HepG2 (cell line): ENCODE data around the gene ETV3L. TPM values are rescaled to one million over a fixed set of nuclear protein-coding genes. Genes with fewer than 3 reads are reported as not detected.

Source experiments
- ATAC-seq: fragments of 200-7000 bp; cut with Tn5 transposase; 3 replicates; pipeline ENCODE4 v1.9.1; 2020; ENCODE audit warnings: mild to moderate bottlenecking, moderate library complexity
- BruUV-seq: library from RNA; stranded (reverse); fragments of 400-500 nt; replicated peaks from 2 replicates; lab custom pipeline; 2021; lab: Mats Ljungman, UMichigan
- CTCF ChIA-PET: fragments of 300-600 bp; formaldehyde crosslinking; extraction: SDS; loops from one replicate; lab custom pipeline; 2021; ENCODE audit warnings: low total read pairs, inconsistent platforms, low intra/inter-chr PET ratio; lab: Yijun Ruan, JAX
- POLR2A ChIA-PET: fragments of 350-600 bp; sonication (Branson Sonifier 250); formaldehyde crosslinking; loops from one replicate; lab custom pipeline; 2020; ENCODE audit warnings: antibody characterized with exemption, inconsistent platforms; lab: Yijun Ruan, JAX
- DNase-seq: peaks from one replicate; pipeline ENCODE4 v3.0.0-alpha.2; 2015; ENCODE audit warnings: low spot score
- FAIRE-seq: peaks from 3 replicates; lab custom pipeline; 2011; peaks lifted over from hg19 to GRCh38; lab: Jason Lieb, UNC
- H2AFZ ChIP-seq: one replicate; pipeline ENCODE4 v1.6.1; 2011; ENCODE audit warnings: low read length, inconsistent platforms
- H3K27ac ChIP-seq: fragments of 300-600 bp; 3 replicates; pipeline ENCODE4 v1.8.0; 2011; ENCODE audit warnings: mixed run types, mild to moderate bottlenecking, mixed read lengths, low read length, inconsistent platforms; ENCODE audit not compliant: insufficient read depth; ENCODE audit errors: extremely low read length
- H3K27me3 ChIP-seq, 2 experiments: fragments of 200-600 bp in 1 of 2; 2 replicates in 1 of 2; 3 replicates in 1 of 2; pipeline versions ENCODE4 v1.6.0 to v1.8.0; 2011; ENCODE audit warnings: low read length in 2 of 2, mild to moderate bottlenecking in 2 of 2, moderate library complexity in 2 of 2, inconsistent platforms in 1 of 2; ENCODE audit not compliant: insufficient read depth in 2 of 2, control insufficient read depth in 1 of 2
- H3K36me3 ChIP-seq, 2 experiments: fragments of 200-600 bp in 1 of 2; replicated peaks in 1 of 2; 2 replicates in 1 of 2; 3 replicates in 1 of 2; pipeline versions ENCODE4 v1.5.1 to v1.8.0; 2011; ENCODE audit warnings: low read length in 2 of 2, inconsistent platforms in 1 of 2; ENCODE audit not compliant: insufficient read depth in 2 of 2, control insufficient read depth in 1 of 2
- H3K4me1 ChIP-seq: 2 replicates; pipeline ENCODE4 v1.5.1; 2012; ENCODE audit warnings: low read length, inconsistent platforms; ENCODE audit not compliant: insufficient read depth
- H3K4me2 ChIP-seq: 2 replicates; pipeline ENCODE4 v1.6.0; 2011; ENCODE audit warnings: low read depth, low read length, inconsistent platforms
- H3K4me3 ChIP-seq, 3 experiments: fragments of 200-600 bp in 1 of 3; sonication (generic), shearing (Covaris generic) in 1 of 3; replicated peaks in 1 of 3; 2 replicates each; pipeline ENCODE4 v1.5.1; 2011 to 2016; ENCODE audit warnings: low read length in 3 of 3, inconsistent platforms in 2 of 3, low read depth in 2 of 3, mild to moderate bottlenecking in 2 of 3, control low read depth in 1 of 3, mixed read lengths in 1 of 3; ENCODE audit not compliant: insufficient read depth in 1 of 3
- H3K79me2 ChIP-seq: one replicate; pipeline ENCODE4 v1.6.1; 2011; ENCODE audit warnings: low read length, inconsistent platforms; ENCODE audit not compliant: insufficient read depth
- H3K9ac ChIP-seq: 2 replicates; pipeline ENCODE4 v1.6.0; 2011; ENCODE audit warnings: mild to moderate bottlenecking, low read depth, low read length, inconsistent platforms; ENCODE audit not compliant: insufficient read depth
- H3K9me3 ChIP-seq: 2 replicates; pipeline ENCODE4 v1.5.1; 2012; ENCODE audit warnings: mild to moderate bottlenecking, low read length
- H4K20me1 ChIP-seq: 2 replicates; pipeline ENCODE4 v1.6.0; 2011; ENCODE audit warnings: inconsistent platforms, mild to moderate bottlenecking, low read length, moderate library complexity; ENCODE audit not compliant: insufficient read depth
- BRD4 ChIP-seq: sonication (generic); formaldehyde crosslinking; IDR thresholded peaks from 2 replicates; pipeline ENCODE4 v1.4.0; 2020; ENCODE audit warnings: missing genetic modification reagents
- DMAP1 ChIP-seq: IDR thresholded peaks from 2 replicates; pipeline ENCODE4 v1.6.1; 2016
- EEA1 ChIP-seq: sonication (generic); formaldehyde crosslinking; IDR thresholded peaks from 2 replicates; pipeline ENCODE4 v1.5.1; 2020; ENCODE audit warnings: mild to moderate bottlenecking, missing genetic modification reagents, borderline replicate concordance
- MEIS2 ChIP-seq: sonication (generic); formaldehyde crosslinking; IDR thresholded peaks from 2 replicates; pipeline ENCODE4 v1.9.0; 2021; ENCODE audit warnings: mild to moderate bottlenecking, missing genetic modification reagents
- MIXL1 ChIP-seq: IDR thresholded peaks from 2 replicates; pipeline ENCODE4 v1.6.1; 2016
- ZNF407 ChIP-seq: sonication (generic); formaldehyde crosslinking; IDR thresholded peaks from one replicate; pipeline ENCODE4 v1.5.1; 2020; ENCODE audit warnings: mild to moderate bottlenecking, missing genetic modification reagents; ENCODE audit errors: not compliant biosample characterization
- ZNF7 ChIP-seq: IDR thresholded peaks from 2 replicates; pipeline ENCODE4 v1.6.1; 2016; ENCODE audit warnings: missing biosample characterization, missing genetic modification reagents
- ZNF709 ChIP-seq: sonication (generic); formaldehyde crosslinking; IDR thresholded peaks from 2 replicates; pipeline ENCODE4 v1.5.0; 2020; ENCODE audit warnings: mild to moderate bottlenecking, missing genetic modification reagents
- WGBS: methylation state at CpG from one replicate; pipeline ENCODE4 v1.1.6; 2017; ENCODE audit warnings: low lambda C conversion rate; 5-methylcytosine and 5-hydroxymethylcytosine counted together
- in situ Hi-C: cut with HindIII; loops from 2 replicates; pipeline ENCODE4 v1.10.0; 2017; ENCODE audit warnings: low pct_unique_long_range_greater_than_20kb; ENCODE audit not compliant: extremely low pct_ligation_motif_present
- intact Hi-C: fragments of 100-400 bp; cut with micrococcal nuclease; formaldehyde crosslinking; loops from one replicate; pipeline ENCODE4 v1.10.0; 2022; ENCODE audit not compliant: unreplicated experiment
- polyA plus RNA-seq, 8 experiments: library from polyadenylated mRNA; depleted of rRNA in 3 of 8; stranded (reverse) in 7 of 8; unstranded in 1 of 8; fragments of >200 nt; fragmentation: Illumina TruSeq in 4 of 8; extraction: Trizol in 4 of 8; gene quantifications; 2 replicates each; pipeline versions ENCODE4 v1.2.1 to v1.2.3, GENCODE V29; 2011 to 2016; ENCODE audit warnings: low read depth in 4 of 8, missing spikeins in 1 of 8, mixed read lengths in 1 of 8; ENCODE audit not compliant: insufficient read depth in 1 of 8
- total RNA-seq, 5 experiments: library from RNA; depleted of rRNA; stranded (reverse); fragments of >200 nt; fragmentation: Illumina TruSeq; extraction: Trizol; gene quantifications; 2 replicates each; pipeline ENCODE4 v1.2.3, GENCODE V29; 2016; ENCODE audit warnings: low read depth in 1 of 5

Gene ETV3L
- total and polyA plus RNA-seq, 2 of the 13 experiments (the other 11 are each of a cell fraction or from before 2014, with no cell fraction given) = not detected

- BruUV-seq = no TSS peak
- 27% methylated on average over 2 of the region's 2 CpGs for whole genome bisulfite sequencing
- in situ Hi-C loops (no loop called here), intact Hi-C loops (no loop called here)
- Histone ChIP-seq H3K4me3 (no peak overlapping the region), H3K4me1 (peaks cover 12% of the 10 kb centered on the region), H4K20me1 (no peaks in the 10 kb centered on the region), H2AFZ (no peak overlapping the region), H3K9ac (no peak overlapping the region), H3K9me3 (no peaks in the 10 kb centered on the region), H3K79me2 (peaks cover 7% of the 10 kb centered on the region), H3K27ac (no peak overlapping the region), H3K36me3 (no peaks in the 10 kb centered on the region), H3K4me2 (no peak overlapping the region), H3K27me3 (no peaks in the 10 kb centered on the region; a peak in 1 of 5 replicates)
- CTCF ChIA-PET = no interaction called here
- DNase-seq (no peak), ATAC-seq (no peak), FAIRE-seq (no peak)
- POLR2A ChIA-PET = no interaction called here
- TF ChIP-seq DMAP1 (no peak), ZNF709 (no peak), BRD4 (CRISPR knock-in tag) (no peak), MIXL1 (CRISPR knock-in tag) (no peak), EEA1 (CRISPR knock-in tag) (no peak), ZNF407 (CRISPR knock-in tag) (no peak), ZNF7 (no peak), MEIS2 (CRISPR knock-in tag) (no peak)
- TF ChIP-seq, all 625 proteins: peak for 0
Observed at GRCh38 chr1:157142201-157142600, 42.6 kb upstream of the ETV3L start.
